HG02840 (cell line): ENCODE data around the gene SMIM44.
"Not testable (repeated sequence)": the region's sequence is repeated elsewhere in the genome, so short reads cannot be mapped to it uniquely, and the experiment has no call there.

Experiments
- ATAC-seq: cut with Tn5 transposase; IDR thresholded peaks from one replicate; pipeline ENCODE4 v1.9.1; 2021; ENCODE audit warnings: mild to moderate bottlenecking, moderate library complexity, moderate number of reproducible peaks; ENCODE audit not compliant: unreplicated experiment, low FRiP score

The SMIM44 gene

DNA sequence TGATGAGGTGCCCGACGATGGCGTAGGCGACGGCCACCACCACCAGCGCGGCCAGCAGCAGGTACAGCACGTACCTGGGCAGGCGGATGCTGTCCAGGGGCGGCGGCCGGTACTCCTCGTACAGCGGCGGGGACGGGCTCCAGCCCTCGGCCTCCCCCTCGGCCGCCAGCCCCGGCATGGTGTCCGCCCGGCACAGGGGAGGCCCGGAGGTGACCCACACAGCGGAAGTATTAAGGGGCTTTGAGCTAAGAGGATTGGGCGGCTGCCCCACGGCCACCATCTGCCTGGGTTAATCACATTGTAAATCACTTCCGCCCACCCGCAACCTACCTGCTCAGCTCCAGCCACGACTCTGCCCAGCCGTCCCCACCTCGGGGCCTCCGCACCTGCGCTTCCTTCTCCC, at the start of gene SMIM44:
TSS of gene SMIM44 (minus strand) at position 216 of the 403 bp plus-strand sequence. CDS start at position 178, 38 bp downstream.
- no peak for ATAC-seq

DNA sequence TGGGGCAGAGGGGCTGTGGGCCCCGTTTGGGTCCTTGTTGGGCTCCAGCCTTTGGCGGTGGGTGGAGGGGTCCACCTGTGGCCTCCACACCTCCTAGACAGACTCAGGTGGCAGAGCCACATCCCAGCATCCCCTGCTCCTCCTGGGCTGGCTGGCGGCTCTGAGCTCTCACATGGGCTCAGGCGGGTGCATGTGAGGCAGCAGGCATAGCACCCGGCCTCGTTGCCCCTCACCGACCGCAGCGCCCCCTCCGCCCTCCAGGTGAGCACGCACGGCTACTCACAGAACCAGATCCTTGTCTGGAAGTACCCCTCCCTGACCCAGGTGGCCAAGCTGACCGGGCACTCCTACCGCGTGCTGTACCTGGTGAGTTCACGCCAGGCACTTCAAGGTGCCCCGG, 49.8 kb upstream of the SMIM44 start:
- no peak for ATAC-seq

GRCh38 chr19:3532154-3532786, 49.0 kb upstream of the SMIM44 start:
- no peak for ATAC-seq

DNA sequence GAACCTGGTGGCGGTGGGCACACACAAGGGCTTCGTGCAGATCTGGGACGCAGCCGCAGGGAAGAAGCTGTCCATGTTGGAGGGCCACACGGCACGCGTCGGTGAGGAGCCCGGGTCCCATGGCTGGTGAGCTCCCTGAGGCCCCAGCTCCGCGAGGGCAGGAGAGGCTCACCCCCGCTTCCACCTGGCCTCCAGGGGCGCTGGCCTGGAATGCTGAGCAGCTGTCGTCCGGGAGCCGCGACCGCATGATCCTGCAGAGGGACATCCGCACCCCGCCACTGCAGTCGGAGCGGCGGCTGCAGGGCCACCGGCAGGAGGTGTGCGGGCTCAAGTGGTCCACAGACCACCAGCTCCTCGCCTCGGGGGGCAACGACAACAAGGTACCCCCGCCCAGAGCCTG, 48.5 kb upstream of the SMIM44 start:
- ATAC-seq, result no peak

GRCh38 chr19:3530389-3530788, 47.1 kb upstream of the SMIM44 start:
- no peak for ATAC-seq

DNA sequence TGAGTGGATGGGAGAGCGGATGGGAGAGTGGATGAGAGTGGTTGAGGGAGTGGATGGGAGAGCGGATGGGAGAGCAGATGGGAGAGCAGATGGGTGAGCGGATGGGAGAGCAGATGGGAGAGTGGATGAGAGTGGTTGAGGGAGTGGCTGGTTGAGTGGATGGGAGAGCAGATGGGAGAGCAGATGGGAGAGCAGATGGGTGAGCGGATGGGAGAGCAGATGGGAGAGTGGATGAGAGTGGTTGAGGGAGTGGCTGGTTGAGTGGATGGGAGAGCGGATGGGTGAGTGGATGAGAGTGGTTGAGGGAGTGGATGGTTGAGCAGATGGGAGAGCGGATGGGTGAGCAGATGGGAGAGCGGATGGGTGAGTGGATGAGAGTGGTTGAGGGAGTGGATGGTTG, 46.1 kb upstream of the SMIM44 start:
- ATAC-seq, result not testable (repeated sequence)

- no peak for ATAC-seq
Observed at GRCh38 chr19:3528539-3529211, 45.4 kb upstream of the SMIM44 start.

GRCh38 chr19:3528080-3528479, 44.8 kb upstream of the SMIM44 start:
- no peak for ATAC-seq

DNA sequence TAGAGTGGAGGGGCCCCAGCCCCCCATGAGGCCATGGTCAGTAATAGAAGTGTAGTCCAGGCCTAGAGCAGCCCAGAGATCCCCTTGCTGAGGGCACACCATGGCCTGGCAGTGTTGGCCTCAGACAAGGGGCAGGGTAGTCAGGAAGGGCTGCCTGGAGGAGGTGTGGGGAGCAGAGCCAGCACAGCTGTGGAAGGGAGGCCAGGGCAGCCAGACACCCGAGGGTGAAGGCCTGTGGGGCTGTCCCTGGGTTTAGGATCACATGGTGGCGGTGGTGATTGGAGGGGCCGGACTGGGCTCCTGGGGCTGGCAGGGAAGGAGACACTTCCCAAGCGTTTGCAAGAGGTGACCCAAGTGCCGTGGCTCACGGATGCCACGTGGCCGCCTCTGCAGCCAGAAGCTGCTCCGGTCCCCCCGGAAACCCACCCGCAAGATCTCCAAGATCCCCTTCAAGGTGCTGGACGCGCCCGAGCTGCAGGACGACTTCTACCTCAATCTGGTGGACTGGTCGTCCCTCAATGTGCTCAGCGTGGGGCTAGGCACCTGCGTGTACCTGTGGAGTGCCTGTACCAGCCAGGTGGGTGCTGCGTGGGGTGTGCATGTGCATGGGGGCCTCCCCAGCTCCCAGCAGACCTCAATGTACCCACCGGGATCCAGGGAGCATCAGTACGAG, 44.1 kb upstream of the SMIM44 start:
- ATAC-seq, result no peak

DNA sequence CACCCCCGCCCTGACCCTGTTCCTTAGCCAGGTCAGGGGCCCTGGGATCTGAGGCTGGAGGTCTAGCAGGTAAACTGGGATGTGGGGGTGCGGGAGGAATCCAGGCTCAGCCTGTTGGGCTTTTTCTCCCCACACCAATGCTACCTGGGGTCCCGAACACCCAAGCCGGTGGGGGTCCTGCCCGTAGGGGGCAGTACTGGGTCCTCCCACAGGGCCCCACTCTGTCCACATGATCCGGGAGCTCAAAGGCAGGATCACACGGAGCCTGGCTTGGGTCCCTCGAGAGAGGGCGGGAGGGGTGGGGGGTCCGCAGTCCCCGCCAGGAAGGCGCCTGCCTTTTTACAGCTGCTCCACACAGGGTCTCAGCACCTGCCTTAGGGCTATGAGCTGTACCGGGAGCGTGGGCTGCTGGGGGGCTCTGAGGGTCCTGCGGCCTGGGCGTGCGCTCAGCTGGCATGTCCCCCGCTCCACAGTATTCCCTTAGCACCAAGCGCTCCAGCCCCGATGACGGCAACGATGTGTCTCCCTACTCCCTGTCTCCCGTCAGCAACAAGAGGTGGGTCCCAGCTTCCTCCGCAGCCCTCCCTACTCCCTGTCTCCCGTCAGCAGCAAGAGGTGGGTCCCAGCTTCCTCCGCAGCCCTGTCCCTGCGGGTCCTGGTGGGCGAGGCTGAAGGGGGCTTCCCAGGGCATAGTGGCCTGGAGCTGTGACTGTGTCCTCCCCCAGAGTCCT, 43.4 kb upstream of the SMIM44 start:
- ATAC-seq, result no peak

GRCh38 chr19:3524904-3525451, 41.7 kb upstream of the SMIM44 start:
- ATAC-seq, result no peak

DNA sequence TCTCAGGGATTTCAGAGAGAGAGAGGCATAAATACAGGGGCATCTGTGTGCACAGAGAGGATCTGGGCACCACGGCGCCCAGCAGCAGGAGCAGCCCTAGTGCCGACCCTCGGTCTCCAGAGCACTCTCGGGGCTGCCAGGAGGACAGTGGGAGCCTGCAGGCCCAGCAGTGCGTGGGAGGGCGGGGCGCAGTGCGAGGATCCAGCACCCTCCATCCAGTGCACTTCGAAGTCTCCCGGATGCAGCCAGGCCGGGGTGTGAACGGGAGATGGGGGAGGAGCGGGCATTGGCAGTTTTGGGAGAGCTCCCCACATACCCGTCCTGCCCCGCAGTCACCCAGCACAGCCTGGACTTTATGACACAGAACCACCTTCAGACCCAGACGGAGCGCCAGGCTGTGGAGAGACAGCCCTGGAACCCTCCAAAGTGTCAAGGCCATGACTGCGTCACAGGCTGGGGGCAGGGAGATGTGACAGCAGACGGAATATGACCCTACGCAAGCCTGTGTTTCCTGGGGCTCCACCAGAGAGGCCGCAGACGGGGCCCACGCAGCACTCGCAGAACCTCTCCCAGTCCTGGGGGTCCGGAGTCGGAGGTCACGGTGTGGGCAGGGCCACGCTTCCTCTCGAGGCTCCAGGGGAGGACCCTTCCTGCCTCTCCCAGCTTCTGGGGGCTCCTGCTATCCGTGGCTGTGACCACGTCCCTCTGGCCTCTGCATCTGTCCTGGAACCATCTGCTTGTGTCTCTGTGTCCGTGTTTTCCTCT, 41.0 kb upstream of the SMIM44 start:
- ATAC-seq, result no peak

GRCh38 chr19:3523361-3524077, 40.3 kb upstream of the SMIM44 start:
- ATAC-seq, result no peak

- ATAC-seq, result no peak
Observed at GRCh38 chr19:3522421-3523360, 39.5 kb upstream of the SMIM44 start.

GRCh38 chr19:3521104-3521445, 37.8 kb upstream of the SMIM44 start:
- ATAC-seq, result no peak

DNA sequence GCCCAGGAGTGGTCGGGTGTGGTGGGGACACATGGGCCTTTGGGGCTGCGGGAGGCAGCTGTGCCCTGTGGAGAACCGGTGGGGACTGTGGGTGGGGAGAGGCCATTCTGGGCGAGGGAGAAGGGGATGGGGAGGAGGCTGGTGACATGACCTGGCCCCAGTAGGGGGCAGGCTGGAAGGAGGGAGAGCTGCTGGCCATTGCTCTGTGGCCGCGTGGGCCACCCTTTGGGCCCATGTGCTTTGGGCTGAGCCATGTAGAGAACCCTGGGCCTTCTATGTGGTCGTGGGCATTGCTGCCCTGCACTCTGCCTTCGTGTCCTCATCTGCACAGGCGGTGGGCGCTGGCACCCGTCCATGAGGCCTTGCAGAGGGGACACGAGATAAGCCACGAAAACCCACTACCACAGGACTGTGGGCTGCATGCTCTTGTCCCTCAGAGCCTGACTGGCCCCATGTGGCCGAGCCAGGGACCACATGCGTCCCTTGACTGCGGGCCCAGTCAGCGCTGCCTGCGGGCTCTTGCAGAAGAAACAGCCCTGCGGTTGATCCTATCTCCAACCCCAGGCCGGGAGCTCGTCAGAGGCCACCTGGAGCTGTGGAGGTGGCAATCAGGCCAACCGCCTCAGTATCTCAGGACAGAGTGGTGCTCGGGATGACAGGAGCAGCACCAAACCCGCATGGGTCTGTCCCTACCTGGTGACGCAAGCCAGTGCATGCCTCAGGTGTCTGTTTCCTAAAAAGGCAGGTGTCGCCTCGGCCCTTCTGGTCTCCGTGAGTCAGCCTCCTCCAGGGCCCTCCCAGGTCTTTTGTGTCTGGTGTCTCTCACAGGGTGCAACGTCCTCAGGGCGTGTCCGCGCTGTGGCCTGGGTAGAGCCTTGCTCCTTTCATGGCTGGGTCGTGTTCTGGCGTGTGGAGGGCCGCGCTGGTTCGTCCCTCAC, 37.2 kb upstream of the SMIM44 start:
- ATAC-seq, result no peak

DNA sequence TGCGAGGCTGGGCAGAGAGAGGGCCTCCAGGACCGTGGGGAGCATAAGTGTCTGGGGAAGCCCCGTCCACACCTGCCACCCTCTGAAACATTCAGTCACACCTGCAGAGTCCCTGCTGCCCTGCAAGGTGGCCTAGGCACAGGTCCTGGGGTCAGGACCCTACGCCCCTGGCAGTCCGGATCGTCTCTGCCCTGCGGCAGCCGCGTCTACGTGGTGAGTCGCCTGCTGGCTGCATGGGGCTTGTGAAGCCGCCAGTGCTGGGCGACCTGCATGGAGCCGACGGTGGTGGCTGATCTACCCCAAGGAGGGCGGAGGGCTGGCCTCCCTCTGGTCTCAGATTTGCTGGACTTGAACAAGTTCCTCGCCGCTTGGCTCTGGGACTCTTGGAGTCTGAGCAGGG, 35.9 kb upstream of the SMIM44 start:
- no peak for ATAC-seq
